AG04450 (cell line): ENCODE measurements around the gene CHAC1. TPM values are rescaled to one million over a fixed set of nuclear protein-coding genes. Genes with fewer than 3 reads are reported as not detected.

ENCODE experiments used
- CTCF ChIA-PET: fragments of 300-600, 350-600 bp; formaldehyde crosslinking; extraction: SDS; loops from one replicate; lab custom pipeline; 2022; ENCODE audit warnings: antibody characterized with exemption, inconsistent platforms; lab: Charles Lee
- POLR2A ChIA-PET: fragments of 350-600 bp; formaldehyde crosslinking; extraction: SDS; loops from one replicate; lab custom pipeline; 2021; ENCODE audit warnings: antibody characterized with exemption, inconsistent platforms; lab: Yijun Ruan, JAX
- DNase-seq: peaks from one replicate; pipeline ENCODE4 v3.0.0-alpha.2; 2011; ENCODE audit warnings: low read depth, low spot score
- H3K27ac ChIP-seq: one replicate; pipeline ENCODE4 v1.5.1; 2012; ENCODE audit warnings: low read depth, low read length, control low read depth
- H3K27me3 ChIP-seq: one replicate; pipeline ENCODE4 v1.6.0; 2012; ENCODE audit warnings: low read length; ENCODE audit not compliant: control insufficient read depth, insufficient read depth
- H3K4me3 ChIP-seq: 2 replicates; pipeline ENCODE4 v1.5.1; 2011; ENCODE audit warnings: mild to moderate bottlenecking, low read depth, low read length, control low read depth
- H3K9me3 ChIP-seq: 2 replicates; pipeline ENCODE4 v1.5.1; 2012; ENCODE audit warnings: low read length; ENCODE audit not compliant: control insufficient read depth, insufficient read depth
- polyA plus RNA-seq: library from polyadenylated mRNA; depleted of rRNA; stranded (reverse); fragments of >200 nt; gene quantifications from 2 replicates; pipeline ENCODE4 v1.2.3, GENCODE V29; 2011
- TF ChIP-seq, protein P1 (sequence below): IDR thresholded peaks from 2 replicates; pipeline ENCODE4 v1.5.1; 2011; ENCODE audit warnings: low read depth, low read length, control low read depth, inconsistent platforms

The CHAC1 gene
- polyA plus RNA-seq, 1 experiment, result 106 TPM

DNA sequence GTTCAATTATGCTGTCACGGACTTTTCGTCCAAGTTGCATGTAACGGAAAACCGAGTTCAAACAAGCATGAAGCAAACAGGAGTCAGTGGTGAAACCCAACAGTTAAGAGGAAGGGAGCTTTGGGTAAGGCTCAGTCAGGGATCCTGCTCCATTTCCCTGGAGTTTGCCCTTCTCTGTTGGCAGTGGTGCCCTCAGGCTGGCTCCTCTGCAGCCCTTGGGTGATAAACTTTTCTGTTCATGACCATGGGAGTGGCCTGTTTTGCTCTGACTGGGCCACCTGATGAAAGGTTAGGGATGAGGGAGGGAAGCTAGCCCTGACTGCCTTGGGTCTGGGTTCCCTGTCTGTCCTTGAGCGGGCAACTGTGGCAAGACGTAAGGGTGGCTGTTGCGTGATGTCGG is 16.1 kb downstream of the CHAC1 start:
- no peak for DNase-seq

GRCh38 chr15:40974879-40975278 is 21.6 kb downstream of the CHAC1 start:
- ChIA-PET CTCF (interaction anchor here (1.0 to 2.5 kb wide), 2 partner anchors 33 to 47 kb away, joined by 3 to 17 read pairs; no protein-coding TSS in a partner anchor), POLR2A (interaction anchor here (1.2 to 1.9 kb wide), 2 partner anchors 17 to 23 kb away, joined by 3 to 6 read pairs; no protein-coding TSS in a partner anchor)
- Histone ChIP-seq H3K27me3 (no peaks in the 10 kb centered on the region), H3K4me3 (no peak overlapping the region), H3K9me3 (no peaks in the 10 kb centered on the region), H3K27ac (no peak overlapping the region)
- TF ChIP-seq, protein P1, sequence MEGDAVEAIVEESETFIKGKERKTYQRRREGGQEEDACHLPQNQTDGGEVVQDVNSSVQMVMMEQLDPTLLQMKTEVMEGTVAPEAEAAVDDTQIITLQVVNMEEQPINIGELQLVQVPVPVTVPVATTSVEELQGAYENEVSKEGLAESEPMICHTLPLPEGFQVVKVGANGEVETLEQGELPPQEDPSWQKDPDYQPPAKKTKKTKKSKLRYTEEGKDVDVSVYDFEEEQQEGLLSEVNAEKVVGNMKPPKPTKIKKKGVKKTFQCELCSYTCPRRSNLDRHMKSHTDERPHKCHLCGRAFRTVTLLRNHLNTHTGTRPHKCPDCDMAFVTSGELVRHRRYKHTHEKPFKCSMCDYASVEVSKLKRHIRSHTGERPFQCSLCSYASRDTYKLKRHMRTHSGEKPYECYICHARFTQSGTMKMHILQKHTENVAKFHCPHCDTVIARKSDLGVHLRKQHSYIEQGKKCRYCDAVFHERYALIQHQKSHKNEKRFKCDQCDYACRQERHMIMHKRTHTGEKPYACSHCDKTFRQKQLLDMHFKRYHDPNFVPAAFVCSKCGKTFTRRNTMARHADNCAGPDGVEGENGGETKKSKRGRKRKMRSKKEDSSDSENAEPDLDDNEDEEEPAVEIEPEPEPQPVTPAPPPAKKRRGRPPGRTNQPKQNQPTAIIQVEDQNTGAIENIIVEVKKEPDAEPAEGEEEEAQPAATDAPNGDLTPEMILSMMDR, result no peak
- DNase-seq, result no peak

More for the DNA sequence above, 16.1 kb downstream of the CHAC1 start:
- H3K27ac ChIP-seq, result no peak overlapping the region
- ChIA-PET POLR2A (interaction anchor here (0.6 kb wide), 1 partner anchor 1578 kb away, joined by 8 read pairs; no protein-coding TSS in a partner anchor), CTCF (no interaction called here)
- no peak overlapping the region for H3K4me3 ChIP-seq
- TF ChIP-seq, protein P1, result no peak
- no peaks in the 10 kb centered on the region for H3K9me3 ChIP-seq
- H3K27me3 ChIP-seq, result no peaks in the 10 kb centered on the region

DNA sequence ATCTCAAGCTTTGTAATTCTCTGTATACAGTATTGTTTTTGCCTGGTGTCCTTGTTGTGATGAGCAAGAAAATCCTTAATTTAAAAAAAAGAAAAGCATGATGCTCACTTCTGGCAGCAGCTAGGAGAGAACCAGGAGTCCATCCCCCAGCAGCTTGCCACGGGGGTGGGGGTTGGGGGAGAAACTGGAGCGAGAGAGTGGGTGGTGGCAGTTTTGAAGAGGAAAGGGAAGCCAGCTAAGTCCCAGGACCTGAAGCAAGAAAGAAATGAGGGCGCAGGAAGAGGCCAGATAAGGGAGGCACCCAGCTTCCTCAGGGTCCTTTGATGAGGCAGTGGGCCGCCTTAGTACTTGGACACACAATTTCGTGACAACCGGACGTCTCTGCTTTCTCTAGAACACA is 23.5 kb downstream of the CHAC1 start:
- Histone ChIP-seq H3K9me3 (no peaks in the 10 kb centered on the region), H3K27ac (peak overlapping the region; percentile 12), H3K4me3 (no peak overlapping the region), H3K27me3 (no peaks in the 10 kb centered on the region)
- TF ChIP-seq, protein P1, result no peak
- ChIA-PET POLR2A (interaction anchor here (0.9 to 1.1 kb wide), 2 partner anchors 7 to 24 kb away, joined by 3 to 4 read pairs; partner anchors contain the start of gene CHAC1), CTCF (interaction anchor here (1.2 to 2.5 kb wide), 2 partner anchors 35 to 45 kb away, joined by 5 to 17 read pairs; no protein-coding TSS in a partner anchor)
- DNase-seq, result no peak

DNA sequence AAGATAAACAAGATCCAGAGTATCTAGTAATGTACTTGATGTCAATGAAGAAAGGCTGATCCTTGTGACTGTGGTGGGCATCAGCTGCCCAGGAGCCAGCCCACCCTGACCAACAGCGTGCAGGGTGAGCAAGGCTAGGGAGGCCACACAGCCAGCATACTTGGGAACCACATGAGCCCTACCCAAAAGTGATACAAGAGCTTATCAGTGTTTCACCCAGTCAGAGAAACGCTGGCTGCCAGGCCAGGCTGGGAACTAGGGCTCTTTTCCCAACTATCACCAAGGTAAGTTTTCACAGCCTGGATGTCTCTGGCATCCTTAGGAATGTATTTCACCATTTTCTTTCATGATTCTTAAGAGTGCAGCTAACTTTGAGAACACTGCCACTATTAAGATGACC is 24.9 kb downstream of the CHAC1 start:
- CTCF ChIA-PET, result no interaction called here

GRCh38 chr15:40978562-40978961 is 25.3 kb downstream of the CHAC1 start:
- CTCF ChIA-PET, result no interaction called here
- no peaks in the 10 kb centered on the region for H3K27me3 ChIP-seq

More for the DNA sequence above, 24.9 kb downstream of the CHAC1 start:
- no peaks in the 10 kb centered on the region for H3K27me3 ChIP-seq
- DNase-seq, result no peak
- H3K9me3 ChIP-seq, result no peaks in the 10 kb centered on the region
- TF ChIP-seq, protein P1, result no peak
- no peak overlapping the region for H3K27ac ChIP-seq
- no peak overlapping the region for H3K4me3 ChIP-seq
- POLR2A ChIA-PET, result no interaction called here

More at GRCh38 chr15:40978562-40978961, 25.3 kb downstream of the CHAC1 start:
- POLR2A ChIA-PET, result no interaction called here
- H3K4me3 ChIP-seq, result no peak overlapping the region
- TF ChIP-seq, protein P1, result no peak
- no peak overlapping the region for H3K27ac ChIP-seq
- DNase-seq, result no peak
- no peaks in the 10 kb centered on the region for H3K9me3 ChIP-seq
